ENCODE data around the gene HACL1.

Gene HACL1

DNA sequence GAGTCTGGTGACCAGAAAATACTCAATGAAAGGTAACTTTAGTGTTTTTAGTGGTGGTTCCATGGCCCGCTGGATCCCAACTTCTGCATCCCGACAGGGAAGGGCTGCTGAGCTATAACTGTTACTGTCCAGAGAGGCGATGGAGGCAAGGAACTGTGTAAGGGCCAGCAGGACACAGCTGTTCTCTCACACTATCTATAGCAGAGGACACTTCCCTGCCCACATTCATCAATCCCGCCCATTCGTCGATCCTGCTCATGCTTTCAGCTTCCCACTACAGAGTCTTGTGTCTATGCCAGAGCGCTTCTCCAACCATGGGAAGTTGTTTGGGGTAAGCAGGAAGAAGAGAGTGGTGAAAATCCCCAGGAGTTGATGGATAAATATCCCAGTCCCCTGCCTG lies 88.3 kb downstream of the HACL1 start:
- in situ Hi-C loops (cut with MboI; ENCODE audit: low pct_unique_long_range_greater_than_20kb, low sequenced_read_pairs, unreplicated experiment), result no loop called here
- DNase-seq (ENCODE audit: low spot score), result no peak
- TF ChIP-seq, protein P1, sequence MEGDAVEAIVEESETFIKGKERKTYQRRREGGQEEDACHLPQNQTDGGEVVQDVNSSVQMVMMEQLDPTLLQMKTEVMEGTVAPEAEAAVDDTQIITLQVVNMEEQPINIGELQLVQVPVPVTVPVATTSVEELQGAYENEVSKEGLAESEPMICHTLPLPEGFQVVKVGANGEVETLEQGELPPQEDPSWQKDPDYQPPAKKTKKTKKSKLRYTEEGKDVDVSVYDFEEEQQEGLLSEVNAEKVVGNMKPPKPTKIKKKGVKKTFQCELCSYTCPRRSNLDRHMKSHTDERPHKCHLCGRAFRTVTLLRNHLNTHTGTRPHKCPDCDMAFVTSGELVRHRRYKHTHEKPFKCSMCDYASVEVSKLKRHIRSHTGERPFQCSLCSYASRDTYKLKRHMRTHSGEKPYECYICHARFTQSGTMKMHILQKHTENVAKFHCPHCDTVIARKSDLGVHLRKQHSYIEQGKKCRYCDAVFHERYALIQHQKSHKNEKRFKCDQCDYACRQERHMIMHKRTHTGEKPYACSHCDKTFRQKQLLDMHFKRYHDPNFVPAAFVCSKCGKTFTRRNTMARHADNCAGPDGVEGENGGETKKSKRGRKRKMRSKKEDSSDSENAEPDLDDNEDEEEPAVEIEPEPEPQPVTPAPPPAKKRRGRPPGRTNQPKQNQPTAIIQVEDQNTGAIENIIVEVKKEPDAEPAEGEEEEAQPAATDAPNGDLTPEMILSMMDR (IDR thresholded peaks at IDR 0.05; ENCODE audit: extremely low read depth, insufficient read depth, missing control alignments), result no peak

DNA sequence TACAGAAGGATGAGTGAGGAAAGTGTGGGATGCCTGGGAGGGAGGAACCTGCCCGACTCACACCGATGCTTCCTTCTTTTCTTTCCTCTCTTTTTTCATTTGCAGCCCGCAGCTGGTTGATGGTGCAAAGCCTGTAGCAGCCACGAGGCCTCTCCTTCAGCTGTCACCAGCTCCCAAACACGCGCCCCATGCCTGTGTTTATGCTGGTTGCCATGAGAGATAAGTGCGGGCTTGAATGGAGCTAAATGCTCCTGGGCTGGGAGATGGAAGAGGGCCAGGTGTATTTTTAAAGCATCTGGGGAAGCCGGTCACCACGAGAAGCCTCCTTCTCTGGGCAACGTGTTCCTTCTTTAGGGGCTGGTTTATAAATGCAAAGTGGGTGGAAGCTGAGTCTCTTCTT lies 89.2 kb downstream of the HACL1 start:
- no peak for DNase-seq (ENCODE audit: low spot score)
- in situ Hi-C loops (cut with MboI; ENCODE audit: low pct_unique_long_range_greater_than_20kb, low sequenced_read_pairs, unreplicated experiment), result no loop called here
- TF ChIP-seq, protein P1 (IDR thresholded peaks at IDR 0.05; ENCODE audit: extremely low read depth, insufficient read depth, missing control alignments), result no peak

- TF ChIP-seq, protein P1 (IDR thresholded peaks at IDR 0.05; ENCODE audit: extremely low read depth, insufficient read depth, missing control alignments), result no peak
- DNase-seq (ENCODE audit: low spot score), result no peak
- in situ Hi-C loops (cut with MboI; ENCODE audit: low pct_unique_long_range_greater_than_20kb, low sequenced_read_pairs, unreplicated experiment), result no loop called here
Measured at GRCh38 chr3:15511156-15511555, 90.2 kb downstream of the HACL1 start.
